Measurements from ENCODE around the gene CCL15. TPM values are rescaled to one million over a fixed set of nuclear protein-coding genes. Genes with fewer than 3 reads are reported as not detected.
A peak's percentile ranks its signal among the peaks of the same experiment; 100 is the strongest.

CCL15 gene
- total RNA-seq, 4 donors from 2014 or later, result not detected

GRCh38 chr17:35981246-35981645 is 20.1 kb downstream of the CCL15 start, which contains the start of gene CCL16:
CCL16 (minus strand) TSS chr17:35981497; CDS start chr17:35981420, 77 bp downstream.
- no peak for TF ChIP-seq EP300 (IDR thresholded peaks at IDR 0.05)
- no peak for TF ChIP-seq CTCF (IDR thresholded peaks at IDR 0.05)
- no peak for TF ChIP-seq POLR2A (IDR thresholded peaks at IDR 0.05)
- Histone ChIP-seq H3K4me3 (no peak within 1 kb of the TSS), H3K27me3 (no peaks in the 10 kb centered on the region), H3K4me1 (no peaks in the 10 kb centered on the region), H3K36me3 (no peaks in the 10 kb centered on the region), H3K27ac (no peak within 1 kb of the TSS), H3K9me3 (no peaks in the 10 kb centered on the region)
- no peak for DNase-seq (ENCODE audit: low spot score in 2 of 2)
- 85 to 89% methylated on average over 12 of the region's 12 CpGs for WGBS, 2 donors

GRCh38 chr17:35978346-35978745 is 23.0 kb downstream of the CCL15 start:
- Histone ChIP-seq H3K36me3 (no peaks in the 10 kb centered on the region), H3K9me3 (no peaks in the 10 kb centered on the region), H3K4me1 (peaks cover 0 to 5% (median 2%) of the 10 kb centered on the region in 4 donors), H3K27me3 (no peaks in the 10 kb centered on the region), H3K27ac (no peak overlapping the region), H3K4me3 (no peak overlapping the region)
- no peak for DNase-seq (ENCODE audit: low spot score in 2 of 2)
- TF ChIP-seq EP300 (IDR thresholded peaks at IDR 0.05), result no peak
- TF ChIP-seq CTCF (IDR thresholded peaks at IDR 0.05), result no peak
- no peak for TF ChIP-seq POLR2A (IDR thresholded peaks at IDR 0.05)
- WGBS, 2 donors, result 74 to 86% methylated on average over 3 of the region's 3 CpGs

- H3K4me1 ChIP-seq, result peaks cover 0 to 13% (median 2%) of the 10 kb centered on the region in 4 donors
- no peaks in the 10 kb centered on the region for H3K36me3 ChIP-seq
- H3K9me3 ChIP-seq, result no peaks in the 10 kb centered on the region
- 93 to 97% methylated on average over 7 of the region's 7 CpGs for WGBS, 2 donors
- no peak overlapping the region for H3K27ac ChIP-seq
- DNase-seq (ENCODE audit: low spot score in 2 of 2), result no peak
- no peak overlapping the region for H3K4me3 ChIP-seq
- H3K27me3 ChIP-seq, result no peaks in the 10 kb centered on the region
- TF ChIP-seq POLR2A (IDR thresholded peaks at IDR 0.05) (no peak), CTCF (IDR thresholded peaks at IDR 0.05) (no peak), EP300 (IDR thresholded peaks at IDR 0.05) (no peak)
Observed at GRCh38 chr17:35977509-35977908, 23.8 kb downstream of the CCL15 start.

- TF ChIP-seq EP300 (IDR thresholded peaks at IDR 0.05) (no peak), CTCF (IDR thresholded peaks at IDR 0.05) (no peak), POLR2A (IDR thresholded peaks at IDR 0.05) (no peak)
- Histone ChIP-seq H3K4me1 (peaks cover 0 to 17% (median 2%) of the 10 kb centered on the region in 4 donors), H3K9me3 (no peaks in the 10 kb centered on the region), H3K27ac (peak overlapping the region in 1 of 4 donors; percentile 14), H3K4me3 (no peak overlapping the region), H3K36me3 (no peaks in the 10 kb centered on the region), H3K27me3 (no peaks in the 10 kb centered on the region)
- DNase-seq (ENCODE audit: low spot score in 2 of 2), result no peak
- WGBS, 2 donors, result 44 to 46% methylated on average over 10 of the region's 10 CpGs
Observed at GRCh38 chr17:35973333-35974260, 27.8 kb downstream of the CCL15 start.

GRCh38 chr17:35972945-35973332 is 28.4 kb downstream of the CCL15 start:
- DNase-seq (ENCODE audit: low spot score in 2 of 2), result no peak
- Histone ChIP-seq H3K4me3 (no peak overlapping the region), H3K27ac (peak overlapping the region in 1 of 4 donors; percentile 14), H3K27me3 (no peaks in the 10 kb centered on the region), H3K4me1 (peaks cover 0 to 17% (median 2%) of the 10 kb centered on the region in 4 donors), H3K9me3 (no peaks in the 10 kb centered on the region), H3K36me3 (no peaks in the 10 kb centered on the region)
- WGBS, 2 donors, result 60 to 77% methylated on average over 4 of the region's 4 CpGs
- TF ChIP-seq CTCF (IDR thresholded peaks at IDR 0.05), result no peak
- no peak for TF ChIP-seq POLR2A (IDR thresholded peaks at IDR 0.05)
- no peak for TF ChIP-seq EP300 (IDR thresholded peaks at IDR 0.05)

All from tibial nerve (tissue), 4 donors.